Gastroesophageal sphincter (tissue), 4 donors: Measurements from ENCODE around the gene SEPTIN10. TPM values are rescaled to one million over a fixed set of nuclear protein-coding genes. Genes with fewer than 3 reads are reported as not detected.
"Not testable (repeated sequence)": the region's sequence is repeated elsewhere in the genome, so short reads cannot be mapped to it uniquely, and the experiment has no call there.

Experiments
- ATAC-seq: fragments of 150-250 bp; one replicate; pipeline ENCODE4 v1.9.1; 2016; ENCODE audit warnings: mild to moderate bottlenecking, moderate library complexity
- H3K27ac ChIP-seq, 4 donors: fragments of 200-600 bp; sonication (generic) in 3 of 4; 1 replicate in 3 of 4; 2 replicates in 1 of 4; pipeline ENCODE4 v1.5.1; 2016 to 2019
- H3K27me3 ChIP-seq: fragments of 200-600 bp; sonication (generic); one replicate; pipeline ENCODE4 v1.5.1; 2019
- H3K36me3 ChIP-seq, 2 donors: fragments of 200-600 bp; sonication (generic); one replicate each; pipeline ENCODE4 v1.5.1; 2019; ENCODE audit warnings: control low read depth in 1 of 2
- H3K4me1 ChIP-seq, 3 donors: fragments of 200-600 bp; sonication (generic); 1 replicate in 2 of 3; 2 replicates in 1 of 3; pipeline ENCODE4 v1.5.1; 2016 to 2019; ENCODE audit warnings: control low read depth in 2 of 3
- H3K4me3 ChIP-seq, 2 donors: fragments of 200-600 bp; sonication (generic); one replicate each; pipeline ENCODE4 v1.5.1; 2019; ENCODE audit warnings: mild to moderate bottlenecking in 1 of 2, moderate library complexity in 1 of 2
- H3K9me3 ChIP-seq, 3 donors: fragments of 200-600 bp; sonication (generic); one replicate each; pipeline ENCODE4 v1.5.1; 2017 to 2019; ENCODE audit warnings: control low read depth in 2 of 3
- EP300 ChIP-seq: sonication (generic); formaldehyde crosslinking; IDR thresholded peaks from one replicate; pipeline ENCODE4 v1.6.1; 2017; ENCODE audit warnings: antibody characterized with exemption, mild to moderate bottlenecking
- POLR2A ChIP-seq, 2 donors: fragments of 450-650 bp; IDR thresholded peaks; one replicate each; pipeline ENCODE4 v1.6.1; 2017; ENCODE audit warnings: antibody characterized with exemption in 2 of 2, mild to moderate bottlenecking in 2 of 2, moderate library complexity in 1 of 2
- POLR2AphosphoS5 ChIP-seq: sonication (generic); formaldehyde crosslinking; IDR thresholded peaks from one replicate; pipeline ENCODE4 v1.6.1; 2017; ENCODE audit warnings: antibody characterized with exemption
- WGBS, 2 donors: methylation state at CpG; one replicate each; pipeline ENCODE4 v1.1.5; 2018; ENCODE audit warnings: low coverage in 1 of 2; 5-methylcytosine and 5-hydroxymethylcytosine counted together
- total RNA-seq, 4 donors: library from RNA; depleted of rRNA; stranded (reverse); fragments of >200 nt; gene quantifications; one replicate each; pipeline ENCODE4 v1.1.0, GENCODE V29; 2016
- TF ChIP-seq, protein P1 (sequence below), 4 experiments: fragments of 200-600 bp in 2 of 4; fragments of 450-650 bp in 2 of 4; sonication (generic) in 1 of 4; IDR thresholded peaks; one replicate each; pipeline ENCODE4 v1.5.1; 2017 to 2019; ENCODE audit warnings: antibody characterized with exemption in 4 of 4, mild to moderate bottlenecking in 2 of 4, moderate library complexity in 2 of 4

The SEPTIN10 gene
- total RNA-seq, 4 donors from 2014 or later: 109 to 157 (median 137) TPM

DNA sequence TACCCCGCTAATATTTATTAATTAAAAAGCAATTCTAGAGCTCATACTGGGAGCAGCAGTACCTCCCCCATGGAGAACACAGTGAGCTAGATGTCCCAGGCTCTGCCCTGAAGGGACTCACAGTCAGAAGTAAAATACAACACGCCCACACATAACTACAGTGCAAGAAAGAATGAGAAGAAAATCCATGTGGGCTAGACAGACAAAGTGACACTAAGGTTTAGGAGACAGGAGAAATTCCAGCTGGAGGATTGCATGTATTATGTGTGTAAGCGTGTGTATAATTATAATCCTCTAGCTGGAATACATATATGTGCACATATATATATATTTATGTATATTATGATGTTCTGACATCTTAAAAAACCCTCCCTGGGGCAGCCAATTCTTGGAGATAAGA, 16.1 kb upstream of the SEPTIN10 start:
- Histone ChIP-seq H3K27ac (no peak overlapping the region), H3K9me3 (no peaks in the 10 kb centered on the region), H3K4me1 (no peaks in the 10 kb centered on the region), H3K4me3 (no peak overlapping the region), H3K27me3 (no peaks in the 10 kb centered on the region), H3K36me3 (no peaks in the 10 kb centered on the region)
- 57 to 77% methylated on average over 3 of the region's 3 CpGs for WGBS, 2 donors
- TF ChIP-seq POLR2A (IDR thresholded peaks at IDR 0.05) (no peak), EP300 (no peak), POLR2AphosphoS5 (no peak)
- TF ChIP-seq, protein P1, sequence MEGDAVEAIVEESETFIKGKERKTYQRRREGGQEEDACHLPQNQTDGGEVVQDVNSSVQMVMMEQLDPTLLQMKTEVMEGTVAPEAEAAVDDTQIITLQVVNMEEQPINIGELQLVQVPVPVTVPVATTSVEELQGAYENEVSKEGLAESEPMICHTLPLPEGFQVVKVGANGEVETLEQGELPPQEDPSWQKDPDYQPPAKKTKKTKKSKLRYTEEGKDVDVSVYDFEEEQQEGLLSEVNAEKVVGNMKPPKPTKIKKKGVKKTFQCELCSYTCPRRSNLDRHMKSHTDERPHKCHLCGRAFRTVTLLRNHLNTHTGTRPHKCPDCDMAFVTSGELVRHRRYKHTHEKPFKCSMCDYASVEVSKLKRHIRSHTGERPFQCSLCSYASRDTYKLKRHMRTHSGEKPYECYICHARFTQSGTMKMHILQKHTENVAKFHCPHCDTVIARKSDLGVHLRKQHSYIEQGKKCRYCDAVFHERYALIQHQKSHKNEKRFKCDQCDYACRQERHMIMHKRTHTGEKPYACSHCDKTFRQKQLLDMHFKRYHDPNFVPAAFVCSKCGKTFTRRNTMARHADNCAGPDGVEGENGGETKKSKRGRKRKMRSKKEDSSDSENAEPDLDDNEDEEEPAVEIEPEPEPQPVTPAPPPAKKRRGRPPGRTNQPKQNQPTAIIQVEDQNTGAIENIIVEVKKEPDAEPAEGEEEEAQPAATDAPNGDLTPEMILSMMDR (IDR thresholded peaks at IDR 0.05): no peak
- ATAC-seq: no peak

DNA sequence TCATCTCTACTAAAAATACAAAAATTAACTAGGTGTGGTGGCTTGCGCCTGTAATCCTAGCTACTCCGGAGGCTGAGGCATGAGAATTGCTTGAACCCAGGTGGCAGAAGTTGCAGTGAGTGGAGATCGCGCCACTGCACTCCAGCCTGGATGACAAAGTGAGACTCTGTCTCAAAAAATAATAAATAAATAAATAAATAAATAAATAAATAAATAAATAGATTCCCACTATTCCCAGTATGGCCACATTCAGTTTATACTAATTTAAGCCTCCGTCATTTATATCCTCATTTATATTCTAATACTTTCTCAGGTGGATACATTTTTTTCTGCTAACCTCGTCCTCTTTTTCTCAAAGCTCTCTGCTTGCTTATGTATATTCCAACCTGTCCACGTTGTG, 14.6 kb upstream of the SEPTIN10 start:
- not testable (repeated sequence) for H3K4me1 ChIP-seq, H3K27me3 ChIP-seq, H3K9me3 ChIP-seq, H3K36me3 ChIP-seq, ATAC-seq, H3K4me3 ChIP-seq
- WGBS, 2 donors: 71 to 75% methylated on average over 6 to 7 of the region's 7 CpGs
- peak overlapping the region in 3 of 4 donors; percentile 24 to 60 (median 47) for H3K27ac ChIP-seq

DNA sequence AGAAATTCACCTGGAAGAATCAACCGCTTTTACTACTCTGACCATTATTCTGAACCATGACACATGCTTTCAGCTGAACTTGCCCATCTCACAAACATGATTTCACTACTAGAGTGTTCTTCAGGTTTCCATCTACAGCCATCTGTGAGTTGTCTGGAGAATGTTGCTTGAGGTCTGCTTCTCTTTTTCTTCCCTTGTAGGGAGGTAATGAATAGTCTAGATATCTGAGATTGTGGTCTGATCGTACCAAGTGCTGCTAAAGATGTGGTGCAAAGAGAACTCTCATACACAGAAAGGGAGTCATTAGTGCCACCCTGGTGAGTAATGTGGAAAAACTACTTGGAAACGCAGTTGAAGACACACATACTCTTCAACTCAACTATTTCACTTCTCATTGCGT, 10.6 kb upstream of the SEPTIN10 start:
- Histone ChIP-seq H3K27ac (no peak overlapping the region), H3K36me3 (no peaks in the 10 kb centered on the region), H3K9me3 (no peaks in the 10 kb centered on the region), H3K27me3 (no peaks in the 10 kb centered on the region), H3K4me3 (no peak overlapping the region), H3K4me1 (no peaks in the 10 kb centered on the region)
- TF ChIP-seq POLR2AphosphoS5: no peak
- TF ChIP-seq, protein P1 (IDR thresholded peaks at IDR 0.05): no peak
- no peak for TF ChIP-seq POLR2A (IDR thresholded peaks at IDR 0.05)
- no peak for TF ChIP-seq EP300
- no peak for ATAC-seq
- 71 to 78% methylated on average over 4 of the region's 4 CpGs for WGBS, 2 donors

DNA sequence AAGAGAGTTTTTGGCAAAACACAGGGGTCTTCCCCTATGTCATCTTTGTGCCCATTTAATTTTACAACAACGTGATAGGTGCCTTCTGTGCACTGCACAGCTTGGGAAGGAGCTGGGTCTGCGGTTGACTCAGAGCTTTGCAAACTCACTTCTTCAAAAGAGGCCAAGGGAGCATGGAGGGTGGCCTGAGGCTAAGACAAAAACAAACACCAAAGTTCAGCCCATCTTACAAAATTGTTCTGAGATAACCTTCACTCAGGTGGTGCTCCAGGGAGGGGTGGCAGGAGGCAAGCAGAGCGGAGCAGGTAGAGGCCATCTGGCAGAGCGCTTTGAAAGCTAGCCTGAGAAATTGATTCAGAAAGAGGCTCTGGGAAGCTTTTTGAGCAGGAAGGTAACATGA, 10.2 kb upstream of the SEPTIN10 start:
- no peaks in the 10 kb centered on the region for H3K9me3 ChIP-seq
- H3K36me3 ChIP-seq: no peaks in the 10 kb centered on the region
- no peak for TF ChIP-seq EP300
- TF ChIP-seq, protein P1 (IDR thresholded peaks at IDR 0.05): no peak
- no peak for TF ChIP-seq POLR2A (IDR thresholded peaks at IDR 0.05)
- TF ChIP-seq POLR2AphosphoS5: no peak
- H3K4me3 ChIP-seq: no peak overlapping the region
- no peak for ATAC-seq
- no peak overlapping the region for H3K27ac ChIP-seq
- no peaks in the 10 kb centered on the region for H3K4me1 ChIP-seq
- H3K27me3 ChIP-seq: no peaks in the 10 kb centered on the region
- WGBS, 2 donors: 93 to 100% methylated on average over 4 of the region's 4 CpGs

DNA sequence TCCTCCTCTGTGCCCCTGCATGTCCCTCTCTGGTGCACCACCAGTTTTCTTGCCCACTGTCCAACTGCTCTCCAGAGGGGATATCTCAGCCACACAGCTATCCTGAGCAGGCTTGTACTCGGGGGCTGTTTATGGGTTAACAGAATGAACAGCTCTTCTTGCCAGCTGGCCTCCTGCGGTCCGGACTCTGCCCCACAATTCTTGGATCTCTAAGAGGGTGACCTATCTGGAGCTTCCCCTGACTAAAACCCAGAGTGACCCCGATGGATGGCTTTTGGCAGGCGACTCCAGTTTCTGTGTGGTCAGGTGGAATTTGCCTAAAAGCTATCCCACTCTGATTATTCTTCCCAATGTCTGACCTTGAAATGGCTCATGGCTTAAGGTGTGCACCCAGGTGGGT, 9.5 kb upstream of the SEPTIN10 start:
- TF ChIP-seq EP300 (no peak), POLR2AphosphoS5 (no peak)
- TF ChIP-seq, protein P1 (IDR thresholded peaks at IDR 0.05): no peak
- no peaks in the 10 kb centered on the region for H3K27me3 ChIP-seq
- no peaks in the 10 kb centered on the region for H3K9me3 ChIP-seq
- no peak overlapping the region for H3K4me3 ChIP-seq
- no peak for ATAC-seq
- WGBS, 2 donors: 53% methylated on average over 4 of the region's 5 CpGs; no CpG with 5 or more reads in 1 of the 2 donors
- H3K36me3 ChIP-seq: no peaks in the 10 kb centered on the region
- peaks cover 0 to 2% (median 0%) of the 10 kb centered on the region in 3 donors for H3K4me1 ChIP-seq
- H3K27ac ChIP-seq: no peak overlapping the region
